Activated gamma-delta T cell (primary cell): ENCODE measurements around the gene WDR45B.
"Not testable (repeated sequence)": the region's sequence is repeated elsewhere in the genome, so short reads cannot be mapped to it uniquely, and the experiment has no call there.

Experiments
- DNase-seq: peaks from one replicate; lab custom pipeline; 2025; lab: John Stamatoyannopoulos, UW

The WDR45B gene

DNA sequence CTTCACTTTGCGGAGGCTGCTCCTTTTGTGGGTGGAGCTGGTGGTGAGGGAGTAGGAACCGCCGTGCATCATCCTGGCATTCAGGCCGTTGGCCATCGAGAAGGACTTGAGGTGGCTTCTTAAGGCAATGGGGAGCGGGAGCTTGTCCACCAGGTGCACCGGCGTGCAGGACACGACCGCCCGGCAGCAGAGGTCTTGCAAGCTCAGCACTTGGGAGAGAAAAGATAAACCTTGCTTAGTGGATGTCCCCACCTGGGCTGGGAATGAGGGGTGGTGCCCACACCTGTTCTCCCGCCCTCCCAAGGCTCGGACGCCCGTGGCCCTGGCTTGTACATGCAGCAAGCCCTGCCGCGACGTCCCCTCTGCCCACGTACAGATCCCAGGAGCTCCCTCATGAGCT lies 9.7 kb upstream of the WDR45B start:
- DNase-seq, result no peak

DNA sequence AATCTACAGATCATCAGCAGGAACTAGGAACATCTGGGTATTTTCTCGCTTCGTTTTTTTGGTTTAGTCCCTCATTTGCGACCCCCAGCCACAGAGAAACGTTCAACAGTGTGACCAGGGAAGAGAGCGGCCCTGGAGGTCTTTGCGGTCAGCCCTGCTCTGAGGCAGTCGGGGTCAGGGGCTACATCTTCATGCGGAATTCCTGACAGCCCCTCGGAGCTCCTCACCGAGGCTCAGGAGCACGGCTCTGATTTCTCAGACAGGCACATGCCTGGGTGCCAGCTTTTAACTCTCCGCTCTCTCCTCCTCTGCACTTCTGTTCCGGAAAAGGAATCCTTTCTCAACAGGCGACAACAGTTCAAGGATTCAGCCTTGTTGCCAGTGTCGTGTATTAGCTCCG lies 8.0 kb upstream of the WDR45B start:
- no peak for DNase-seq

DNA sequence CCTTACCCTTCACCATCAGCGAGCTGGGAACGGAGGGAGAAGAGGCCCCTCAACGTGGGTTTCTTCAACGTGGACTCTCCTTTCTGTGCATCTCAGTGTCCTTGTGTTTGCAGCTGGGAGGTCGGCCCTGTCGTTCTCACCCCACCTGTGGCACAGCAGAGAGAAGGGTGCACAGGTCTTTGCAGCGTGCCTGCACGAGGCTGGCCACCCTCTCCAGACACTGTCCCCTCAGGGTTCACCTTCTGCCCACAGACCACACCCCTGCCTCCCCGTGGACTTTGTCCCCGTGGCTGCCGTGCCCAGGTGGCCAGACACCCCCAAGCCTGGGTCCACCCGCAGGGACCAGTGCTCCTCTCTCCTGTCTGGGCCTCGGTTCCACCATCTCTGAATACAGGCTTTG lies 7.3 kb upstream of the WDR45B start:
- no peak for DNase-seq

- DNase-seq, result no peak
These were observed 6.8 kb upstream of the WDR45B start for GRCh38 chr17:82655038-82655479.

GRCh38 chr17:82654611-82655010 lies 6.4 kb upstream of the WDR45B start:
- not testable (repeated sequence) for DNase-seq

GRCh38 chr17:82653651-82654528 lies 5.6 kb upstream of the WDR45B start:
- no peak for DNase-seq

GRCh38 chr17:82650723-82651122 lies 2.5 kb upstream of the WDR45B start:
- no peak for DNase-seq

GRCh38 chr17:82649501-82650261 lies 1.4 kb upstream of the WDR45B start:
- no peak for DNase-seq

- no peak for DNase-seq
These were observed 593 bp upstream of the WDR45B start for GRCh38 chr17:82648742-82649331.

DNA sequence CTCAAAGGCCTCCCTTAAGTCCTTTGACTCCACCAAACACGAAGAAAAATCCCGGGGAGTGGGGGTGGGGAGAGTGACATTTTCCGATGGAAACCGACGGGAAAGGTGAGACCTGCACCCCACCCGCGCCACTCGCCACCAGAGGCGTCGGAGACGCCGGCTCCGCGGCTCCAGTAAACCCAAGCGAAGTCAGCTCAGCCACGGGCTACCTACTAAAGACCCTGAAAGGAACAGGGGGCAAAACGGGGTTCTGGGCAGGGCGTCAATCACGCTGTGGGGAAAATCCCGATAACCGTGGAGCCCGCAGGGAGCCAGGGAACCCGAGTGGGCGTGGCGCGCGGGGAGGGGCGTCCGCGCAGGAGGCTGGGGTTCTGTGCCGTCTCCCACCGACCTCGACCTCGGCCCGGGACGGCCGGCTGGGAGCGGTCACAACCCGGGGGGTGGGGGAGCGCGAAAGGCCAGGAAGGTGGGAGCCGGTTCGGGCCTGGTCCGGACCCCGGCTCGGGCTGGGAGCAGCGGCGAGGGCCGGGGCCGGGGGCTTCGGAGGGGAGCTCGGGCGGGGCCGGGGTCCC lies 565 bp downstream of the WDR45B start:
- peak; percentile 45 for DNase-seq

DNA sequence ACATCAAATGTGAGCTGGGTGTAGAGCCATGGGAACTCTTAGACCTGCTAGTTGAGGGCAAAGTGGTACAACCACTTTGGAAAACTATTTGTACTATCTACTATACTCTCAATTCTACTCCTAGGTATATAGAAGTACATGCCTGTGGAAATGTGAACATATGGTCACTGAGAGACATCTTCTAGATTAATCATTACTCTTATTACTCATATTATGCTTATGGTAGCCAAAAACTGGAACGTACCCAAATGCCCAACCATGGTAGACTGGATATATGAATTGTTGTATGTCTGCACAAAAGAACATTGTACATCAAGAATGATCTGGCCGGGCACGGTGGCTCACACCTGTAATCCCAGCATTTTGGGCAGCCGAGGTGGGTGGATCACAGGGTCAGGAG lies 2.7 kb downstream of the WDR45B start:
- no peak for DNase-seq

DNA sequence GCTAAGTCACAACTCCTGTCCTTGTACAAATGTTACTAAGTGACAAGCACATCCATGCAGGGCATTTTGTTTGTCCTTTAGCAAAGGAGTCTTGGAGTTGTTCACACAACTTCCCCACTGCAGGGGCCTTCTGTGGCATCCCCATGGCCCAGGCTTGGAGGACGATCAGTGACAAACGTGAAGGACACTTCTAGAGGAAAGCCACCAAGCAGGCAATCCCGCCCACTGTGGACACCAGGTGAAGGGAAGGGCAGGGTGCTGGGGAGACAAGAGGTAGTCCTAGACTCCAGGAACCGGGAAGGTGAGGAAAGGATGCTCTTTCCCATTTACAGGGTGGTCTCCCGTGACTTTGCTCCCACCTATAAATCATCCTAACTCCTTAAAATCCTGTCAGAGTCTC lies 4.1 kb downstream of the WDR45B start:
- no peak for DNase-seq

DNA sequence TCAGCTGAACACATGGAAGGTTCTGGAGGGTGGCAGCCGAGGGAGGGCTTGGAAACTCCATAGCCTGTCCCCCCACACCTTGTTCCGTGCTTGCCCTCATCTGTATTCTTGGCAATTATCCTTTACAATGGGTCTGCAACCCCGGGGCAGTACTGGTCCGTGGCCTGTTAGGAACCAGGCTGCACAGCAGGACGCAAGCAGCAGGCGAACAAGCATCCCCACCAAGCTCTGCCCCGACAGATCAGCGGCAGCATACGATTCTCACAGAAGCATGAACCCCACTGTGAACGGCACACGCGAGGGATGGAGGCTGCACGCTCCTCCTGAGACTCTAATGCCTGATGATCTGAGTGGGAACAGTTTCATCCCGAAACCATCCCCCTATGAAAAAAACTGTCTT lies 6.2 kb downstream of the WDR45B start:
- DNase-seq, result no peak

DNA sequence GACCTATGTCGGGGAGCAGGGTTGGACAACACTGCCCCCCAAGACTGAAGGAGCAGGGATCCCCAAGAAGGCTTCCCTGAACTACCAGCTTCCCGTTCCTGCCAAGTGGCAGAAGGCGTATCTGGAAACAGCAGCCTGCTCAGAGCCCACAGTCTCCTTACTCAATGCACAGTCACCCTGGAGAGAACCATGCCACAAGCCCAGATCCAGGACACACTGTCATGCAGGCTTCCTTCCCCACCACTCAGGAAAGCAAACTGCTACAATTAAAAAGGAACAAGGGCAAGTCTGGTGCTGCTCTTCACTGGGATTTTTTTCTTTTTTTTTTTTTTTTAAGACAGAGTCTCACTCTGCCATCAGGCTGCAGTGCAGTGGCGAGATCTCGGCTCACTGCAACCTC lies 8.2 kb downstream of the WDR45B start:
- no peak for DNase-seq

- no peak for DNase-seq
These were observed 8.6 kb downstream of the WDR45B start for GRCh38 chr17:82639628-82640027.

DNA sequence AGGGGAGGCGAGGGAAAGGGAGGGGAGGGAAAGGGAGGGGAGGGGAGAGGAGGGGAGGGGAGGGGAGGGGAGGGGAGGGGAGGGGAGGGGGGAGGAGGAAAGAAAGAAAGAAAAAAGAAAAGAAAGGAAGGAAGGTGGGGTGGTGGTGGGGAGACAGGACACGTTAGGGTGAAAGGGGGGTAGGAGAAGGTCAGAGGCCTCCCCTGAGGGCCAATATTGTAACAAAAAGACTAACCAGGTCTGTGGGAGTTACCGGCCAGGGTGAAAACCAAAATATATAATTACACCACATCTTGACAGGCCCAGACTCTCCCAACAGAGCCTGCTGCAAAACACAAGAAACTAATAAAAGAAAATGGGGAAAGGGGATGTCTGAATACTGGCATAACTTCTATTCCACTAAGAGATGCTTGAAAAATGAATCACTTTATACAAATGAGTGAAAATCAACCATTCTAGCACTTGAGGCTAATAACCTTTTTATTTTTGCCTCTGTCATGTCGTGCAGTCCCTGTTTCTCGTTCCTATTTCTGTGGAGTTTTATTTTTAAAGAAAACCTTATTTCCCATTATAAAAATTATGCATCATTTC lies 10.0 kb downstream of the WDR45B start:
- DNase-seq, result no peak

DNA sequence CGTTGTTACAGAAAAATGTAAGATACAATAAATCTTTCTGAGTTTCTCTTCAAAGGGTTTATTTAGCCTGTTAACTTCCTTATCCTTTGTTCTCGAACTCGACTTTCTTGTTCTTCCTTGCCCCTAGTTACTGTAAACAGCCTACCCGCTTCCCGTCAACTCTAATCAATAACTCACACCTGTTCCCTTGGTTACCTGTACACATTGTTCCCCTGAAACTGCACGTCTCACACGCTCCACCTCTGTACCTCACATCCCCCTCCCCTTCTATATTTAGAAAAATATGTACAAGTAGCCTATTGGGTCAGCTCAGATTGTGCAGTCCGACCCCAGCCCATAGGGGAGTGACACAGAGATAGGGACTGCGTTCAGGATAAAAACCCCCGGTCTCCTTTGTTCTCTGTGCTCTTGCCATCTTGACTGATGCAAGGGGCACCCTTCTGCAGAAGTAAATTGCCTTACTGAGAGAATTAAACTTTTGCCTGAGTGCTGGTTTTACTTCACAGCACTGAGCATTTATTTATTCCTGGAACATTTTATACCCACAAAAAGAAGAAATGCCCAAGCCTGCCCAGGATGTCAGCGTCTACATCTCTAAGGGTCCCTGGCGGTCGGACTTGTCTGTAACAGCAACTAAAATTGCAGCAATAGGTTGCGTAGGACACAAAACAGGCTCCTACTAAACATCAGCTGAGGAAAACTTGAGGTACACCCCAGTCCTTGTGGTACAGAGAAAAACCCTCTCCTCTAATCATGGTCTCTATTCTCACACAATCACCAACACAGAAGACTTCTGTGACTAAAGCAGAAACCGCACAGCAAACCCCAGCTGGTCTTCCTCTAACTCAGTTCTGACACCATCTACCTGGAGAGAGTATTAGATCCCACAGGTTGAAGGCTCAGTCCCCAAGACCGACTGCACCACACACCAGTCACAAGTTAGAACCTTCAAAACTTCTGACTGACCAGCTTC lies 11.3 kb downstream of the WDR45B start:
- no peak for DNase-seq

- DNase-seq, result no peak
These were observed 14.9 kb downstream of the WDR45B start for GRCh38 chr17:82633343-82633742.

DNA sequence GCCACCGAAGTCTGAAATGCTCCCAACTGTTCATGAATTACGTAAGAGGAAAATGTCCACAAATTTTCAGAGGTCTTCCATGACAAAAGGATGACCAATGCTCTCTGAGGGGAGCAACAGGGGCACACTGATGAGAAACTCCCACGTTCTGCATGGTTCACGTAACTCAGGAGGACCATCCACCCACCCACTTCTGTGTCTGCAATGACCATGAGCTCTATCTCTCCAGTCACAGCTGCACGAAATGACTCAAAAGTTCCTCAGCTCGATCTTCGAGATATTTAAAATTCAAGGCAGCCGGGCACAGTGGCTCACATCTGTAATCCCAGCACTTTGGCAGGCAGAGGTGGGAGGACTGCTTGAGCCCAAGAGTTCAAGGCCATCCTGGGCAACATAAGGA lies 15.8 kb downstream of the WDR45B start:
- DNase-seq, result no peak

DNA sequence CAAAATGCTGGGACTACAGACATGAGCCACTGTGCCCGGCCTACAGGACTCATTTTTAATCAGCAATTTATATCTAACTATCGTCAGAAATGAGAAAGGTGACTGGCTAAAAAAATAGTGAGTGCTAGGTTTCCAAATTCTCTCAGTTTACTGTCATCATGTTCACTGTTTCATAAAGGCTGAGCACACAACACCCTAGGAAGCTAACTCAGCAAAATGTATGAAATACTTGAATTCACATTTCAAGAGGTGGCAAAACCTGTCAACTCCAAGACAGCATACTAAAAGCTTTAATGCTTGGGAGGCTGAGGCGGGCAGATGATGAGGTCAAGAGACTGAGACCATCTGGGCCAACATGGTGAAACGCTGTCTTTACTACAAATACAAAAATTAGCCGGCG lies 16.7 kb downstream of the WDR45B start:
- DNase-seq, result no peak

GRCh38 chr17:82630212-82630611 lies 18.0 kb downstream of the WDR45B start:
- no peak for DNase-seq
